ENCODE data around the gene TBCD. TPM values are rescaled to one million over a fixed set of nuclear protein-coding genes. Genes with fewer than 3 reads are reported as not detected.

TBCD gene
- total RNA-seq, 5 donors from 2014 or later (not counting 1 experiment from before 2014, with no cell fraction given), result 94.4 to 262 (median 223) TPM

- Histone ChIP-seq H3K36me3 (ENCODE audit: control insufficient read depth in 2 of 2, extremely low read depth in 1 of 2, insufficient read depth in 1 of 2, low read length in 1 of 2) (no peaks in the 10 kb centered on the region), H3K9me3 (no peaks in the 10 kb centered on the region), H3K4me3 (ENCODE audit: control insufficient read depth in 1 of 2, extremely low read depth in 1 of 2, low read length in 1 of 2) (peak overlapping the region; percentile 33 to 37), H3K4me1 (ENCODE audit: control insufficient read depth in 1 of 2, extremely low read depth in 1 of 2, insufficient read depth in 2 of 2, low read length in 2 of 2) (peaks cover 19 to 66% of the 10 kb centered on the region in 2 experiments), H3K27ac (ENCODE audit: low read length) (peak overlapping the region; percentile 81), H3K27me3 (replicated peaks in 1 of 2; ENCODE audit: control insufficient read depth in 2 of 2, extremely low read depth in 1 of 2, insufficient read depth in 2 of 2, low read length in 1 of 2) (no peaks in the 10 kb centered on the region)
- ATAC-seq (replicated peaks in 1 of 4) (peak; percentile 20 to 45 (median 36)), DNase-seq (peak in 34 of 35 experiments; percentile 32 to 76 (median 44))
- Mint-ChIP-seq H3K27ac (peak overlapping the region; percentile 93 to 95), H3K4me3 (peak overlapping the region; percentile 79 to 90 (median 85)), H3K9me3 (no peaks in the 10 kb centered on the region), H3K36me3 (peaks cover 9% of the 10 kb centered on the region), H3K27me3 (no peaks in the 10 kb centered on the region), H3K4me1 (peaks cover 65 to 67% (median 65%) of the 10 kb centered on the region in 3 donors)
- CTCF ChIA-PET, result interaction anchor here (0.6 kb wide), 2 partner anchors 25 to 281 kb away, joined by 3 read pairs; no protein-coding TSS in a partner anchor
- POLR2A ChIA-PET, result interaction anchor here in 1 of 2 donors (1.7 kb wide), 1 partner anchor 25 kb away, joined by 6 read pairs; no protein-coding TSS in a partner anchor
- WGBS (ENCODE audit: insufficient coverage), result 29% methylated on average over 20 of the region's 23 CpGs
These were observed 107.9 kb downstream of the TBCD start for GRCh38 chr17:82859431-82860403.

GRCh38 chr17:82860606-82861392 is 108.9 kb downstream of the TBCD start:
- DNase-seq, result no peak
- Mint-ChIP-seq H3K27me3 (no peaks in the 10 kb centered on the region), H3K27ac (peak overlapping the region; percentile 93 to 95), H3K9me3 (no peaks in the 10 kb centered on the region), H3K36me3 (peaks cover 7% of the 10 kb centered on the region), H3K4me3 (peak overlapping the region; percentile 79 to 90 (median 85)), H3K4me1 (peaks cover 72 to 77% (median 75%) of the 10 kb centered on the region in 3 donors)
- peak overlapping the region; percentile 81 for H3K27ac ChIP-seq (ENCODE audit: low read length)
- no peaks in the 10 kb centered on the region for H3K36me3 ChIP-seq (ENCODE audit: control insufficient read depth in 2 of 2, extremely low read depth in 1 of 2, insufficient read depth in 1 of 2, low read length in 1 of 2)
- H3K9me3 ChIP-seq, result no peaks in the 10 kb centered on the region
- ATAC-seq (replicated peaks in 1 of 4), result no peak
- ChIA-PET CTCF (no interaction called here), POLR2A (interaction anchor here in 1 of 2 donors (0.6 to 1.7 kb wide), 2 partner anchors 22 to 24 kb away, joined by 3 to 6 read pairs; no protein-coding TSS in a partner anchor)
- H3K4me3 ChIP-seq (ENCODE audit: control insufficient read depth in 1 of 2, extremely low read depth in 1 of 2, low read length in 1 of 2), result peak overlapping the region; percentile 33 to 37
- H3K27me3 ChIP-seq (replicated peaks in 1 of 2; ENCODE audit: control insufficient read depth in 2 of 2, extremely low read depth in 1 of 2, insufficient read depth in 2 of 2, low read length in 1 of 2), result no peaks in the 10 kb centered on the region
- H3K4me1 ChIP-seq (ENCODE audit: control insufficient read depth in 1 of 2, extremely low read depth in 1 of 2, insufficient read depth in 2 of 2, low read length in 2 of 2), result peaks cover 24 to 77% of the 10 kb centered on the region in 2 experiments
- WGBS (ENCODE audit: insufficient coverage), result 96% methylated on average over 35 of the region's 42 CpGs

GRCh38 chr17:82861393-82861775 is 109.5 kb downstream of the TBCD start:
- CTCF ChIA-PET, result no interaction called here
- Mint-ChIP-seq H3K4me1 (peaks cover 73 to 83% (median 81%) of the 10 kb centered on the region in 3 donors), H3K9me3 (no peaks in the 10 kb centered on the region), H3K27ac (peak overlapping the region; percentile 71 to 84), H3K27me3 (no peaks in the 10 kb centered on the region), H3K36me3 (peaks cover 4% of the 10 kb centered on the region), H3K4me3 (peak overlapping the region; percentile 13 to 90 (median 85))
- Histone ChIP-seq H3K36me3 (ENCODE audit: control insufficient read depth in 2 of 2, extremely low read depth in 1 of 2, insufficient read depth in 1 of 2, low read length in 1 of 2) (peaks cover 0 to under 1% of the 10 kb centered on the region in 2 donors), H3K27ac (ENCODE audit: low read length) (no peak overlapping the region), H3K4me1 (ENCODE audit: control insufficient read depth in 1 of 2, extremely low read depth in 1 of 2, insufficient read depth in 2 of 2, low read length in 2 of 2) (peaks cover 24 to 83% of the 10 kb centered on the region in 2 experiments), H3K4me3 (ENCODE audit: control insufficient read depth in 1 of 2, extremely low read depth in 1 of 2, low read length in 1 of 2) (no peak overlapping the region), H3K27me3 (replicated peaks in 1 of 2; ENCODE audit: control insufficient read depth in 2 of 2, extremely low read depth in 1 of 2, insufficient read depth in 2 of 2, low read length in 1 of 2) (no peaks in the 10 kb centered on the region), H3K9me3 (no peaks in the 10 kb centered on the region)
- no peak for ATAC-seq (replicated peaks in 1 of 4)
- DNase-seq, result no peak
- POLR2A ChIA-PET, result interaction anchor here in 1 of 2 donors (0.6 to 1.7 kb wide), 2 partner anchors 21 to 23 kb away, joined by 3 to 6 read pairs; no protein-coding TSS in a partner anchor
- 99% methylated on average over 8 of the region's 12 CpGs for whole genome bisulfite sequencing (ENCODE audit: insufficient coverage)

DNA sequence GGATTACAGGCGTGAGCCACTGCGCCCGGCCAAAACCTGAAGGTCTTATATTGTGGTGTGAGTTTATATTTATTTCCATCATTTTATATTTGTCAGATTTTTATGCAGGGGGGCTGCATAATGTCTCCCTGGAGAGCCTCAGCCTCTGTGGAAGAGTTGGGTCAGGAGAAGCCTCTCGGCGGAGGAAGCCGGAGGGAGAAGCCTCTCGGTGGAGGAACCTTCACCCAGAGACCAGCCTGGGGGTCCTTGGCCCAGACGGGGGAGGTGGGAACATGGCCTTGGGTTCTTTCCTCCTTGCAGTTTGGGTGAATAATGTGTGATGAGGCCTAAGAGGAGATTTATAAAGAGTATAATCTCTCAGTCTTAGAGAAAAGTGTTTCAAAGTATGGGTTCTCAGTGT is 110.3 kb downstream of the TBCD start:
- no peak for DNase-seq
- WGBS (ENCODE audit: insufficient coverage), result 100% methylated on average over 2 of the region's 8 CpGs
- Mint-ChIP-seq H3K4me1 (peaks cover 72 to 85% (median 84%) of the 10 kb centered on the region in 3 donors), H3K4me3 (peak overlapping the region in 1 of 3 donors; percentile 91), H3K27ac (peak overlapping the region; percentile 95 to 99), H3K27me3 (no peaks in the 10 kb centered on the region), H3K36me3 (peaks cover 2% of the 10 kb centered on the region), H3K9me3 (no peaks in the 10 kb centered on the region)
- ChIA-PET POLR2A (no interaction called here), CTCF (no interaction called here)
- peaks cover 0 to 6% of the 10 kb centered on the region in 2 donors for H3K36me3 ChIP-seq (ENCODE audit: control insufficient read depth in 2 of 2, extremely low read depth in 1 of 2, insufficient read depth in 1 of 2, low read length in 1 of 2)
- peaks cover 24 to 91% of the 10 kb centered on the region in 2 experiments for H3K4me1 ChIP-seq (ENCODE audit: control insufficient read depth in 1 of 2, extremely low read depth in 1 of 2, insufficient read depth in 2 of 2, low read length in 2 of 2)
- no peaks in the 10 kb centered on the region for H3K9me3 ChIP-seq
- H3K4me3 ChIP-seq (ENCODE audit: control insufficient read depth in 1 of 2, extremely low read depth in 1 of 2, low read length in 1 of 2), result no peak overlapping the region
- no peak overlapping the region for H3K27ac ChIP-seq (ENCODE audit: low read length)
- no peaks in the 10 kb centered on the region for H3K27me3 ChIP-seq (replicated peaks in 1 of 2; ENCODE audit: control insufficient read depth in 2 of 2, extremely low read depth in 1 of 2, insufficient read depth in 2 of 2, low read length in 1 of 2)
- ATAC-seq (replicated peaks in 1 of 4), result no peak

- 96% methylated on average over 25 of the region's 25 CpGs for WGBS (ENCODE audit: insufficient coverage)
- Mint-ChIP-seq H3K27ac (peak overlapping the region; percentile 95 to 99), H3K4me1 (peaks cover 69 to 90% (median 87%) of the 10 kb centered on the region in 3 donors), H3K36me3 (peaks cover 3% of the 10 kb centered on the region), H3K4me3 (peak overlapping the region in 2 of 3 donors; percentile 34 to 91), H3K27me3 (no peaks in the 10 kb centered on the region), H3K9me3 (no peaks in the 10 kb centered on the region)
- ATAC-seq (replicated peaks in 1 of 4) (no peak), DNase-seq (no peak)
- ChIA-PET CTCF (no interaction called here), POLR2A (interaction anchor here in 1 of 2 donors (0.6 kb wide), 1 partner anchor 748 kb away, joined by 3 read pairs; no protein-coding TSS in a partner anchor)
- peaks cover 24 to 93% of the 10 kb centered on the region in 2 experiments for H3K4me1 ChIP-seq (ENCODE audit: control insufficient read depth in 1 of 2, extremely low read depth in 1 of 2, insufficient read depth in 2 of 2, low read length in 2 of 2)
- H3K9me3 ChIP-seq, result no peaks in the 10 kb centered on the region
- H3K4me3 ChIP-seq (ENCODE audit: control insufficient read depth in 1 of 2, extremely low read depth in 1 of 2, low read length in 1 of 2), result no peak overlapping the region
- H3K27me3 ChIP-seq (replicated peaks in 1 of 2; ENCODE audit: control insufficient read depth in 2 of 2, extremely low read depth in 1 of 2, insufficient read depth in 2 of 2, low read length in 1 of 2), result no peaks in the 10 kb centered on the region
- peak overlapping the region; percentile 93 for H3K27ac ChIP-seq (ENCODE audit: low read length)
- H3K36me3 ChIP-seq (ENCODE audit: control insufficient read depth in 2 of 2, extremely low read depth in 1 of 2, insufficient read depth in 1 of 2, low read length in 1 of 2), result peaks cover 0 to 6% of the 10 kb centered on the region in 2 donors
These were observed 111.0 kb downstream of the TBCD start for GRCh38 chr17:82862737-82863382.
